Esophagus (tissue), 2 donors: ENCODE measurements around the gene NOXRED1. TPM values are rescaled to one million over a fixed set of nuclear protein-coding genes. Genes with fewer than 3 reads are reported as not detected.

Experiments
- H3K27ac ChIP-seq, 2 donors: one replicate each; pipeline ENCODE4 v1.5.1; 2013; ENCODE audit warnings: low read depth in 2 of 2, mild to moderate bottlenecking in 2 of 2, inconsistent platforms in 1 of 2, low read length in 1 of 2, moderate library complexity in 1 of 2
- H3K27me3 ChIP-seq, 2 donors: one replicate each; pipeline ENCODE4 v1.6.1; 2013; ENCODE audit warnings: low read length in 2 of 2, control low read depth in 1 of 2, mild to moderate bottlenecking in 1 of 2; ENCODE audit not compliant: insufficient read depth in 2 of 2, control insufficient read depth in 1 of 2
- H3K36me3 ChIP-seq, 2 donors: one replicate each; pipeline ENCODE4 v1.6.1; 2013; ENCODE audit warnings: low read length in 1 of 2; ENCODE audit not compliant: control insufficient read depth in 2 of 2, insufficient read depth in 2 of 2
- H3K4me1 ChIP-seq, 2 donors: one replicate each; pipeline ENCODE4 v1.6.1; 2013; ENCODE audit warnings: low read length in 1 of 2; ENCODE audit not compliant: control insufficient read depth in 2 of 2, insufficient read depth in 2 of 2
- H3K4me3 ChIP-seq, 2 donors: one replicate each; pipeline ENCODE4 v1.5.1; 2013; ENCODE audit warnings: low read length in 2 of 2, mild to moderate bottlenecking in 2 of 2, low read depth in 1 of 2, moderate library complexity in 1 of 2
- H3K9me3 ChIP-seq, 2 donors: one replicate each; pipeline ENCODE4 v1.6.1; 2013; ENCODE audit warnings: mild to moderate bottlenecking in 2 of 2, low read depth in 1 of 2, low read length in 1 of 2, moderate library complexity in 1 of 2; ENCODE audit not compliant: control insufficient read depth in 2 of 2, insufficient read depth in 1 of 2
- WGBS, 2 donors: extraction: QIAGEN DNeasy Blood & Tissue Kit; methylation state at CpG; one replicate each; pipeline ENCODE4 v1.1.7; 2013; 5-methylcytosine and 5-hydroxymethylcytosine counted together
- polyA plus RNA-seq, 2 donors: library from polyadenylated mRNA; stranded (reverse); fragments of 200-250 nt; gene quantifications; one replicate each; pipeline ENCODE4 v1.2.3, GENCODE V29; 2013
- donor health status: healthy with polysubstance abuse.
- donor health status: Bipolar disorder and iron deficiency.

The NOXRED1 gene
- under 1 TPM; 0.09 to 0.22 TPM for polyA plus RNA-seq

GRCh38 chr14:77423423-77423822 is at the start of gene NOXRED1:
NOXRED1 (minus strand) TSS chr14:77423523; CDS start chr14:77422889, 634 bp downstream.
- Histone ChIP-seq H3K27ac (no peak within 1 kb of the TSS), H3K9me3 (no peaks in the 10 kb centered on the region), H3K36me3 (peaks cover 24 to 32% of the 10 kb centered on the region in 2 donors), H3K4me1 (no peaks in the 10 kb centered on the region), H3K4me3 (no peak within 1 kb of the TSS), H3K27me3 (no peaks in the 10 kb centered on the region)
- WGBS, 2 donors: 98 to 100% methylated on average over 1 of the region's 1 CpG

GRCh38 chr14:77470224-77470870 is 47.0 kb upstream of the NOXRED1 start:
- Histone ChIP-seq H3K9me3 (no peaks in the 10 kb centered on the region), H3K27ac (no peak overlapping the region), H3K4me3 (no peak overlapping the region), H3K4me1 (no peaks in the 10 kb centered on the region), H3K27me3 (no peaks in the 10 kb centered on the region), H3K36me3 (peaks cover 2 to 21% of the 10 kb centered on the region in 2 donors)
- 57 to 58% methylated on average over 5 of the region's 5 CpGs for WGBS, 2 donors

GRCh38 chr14:77469539-77469938 is 46.2 kb upstream of the NOXRED1 start:
- Histone ChIP-seq H3K36me3 (peaks cover 3 to 23% of the 10 kb centered on the region in 2 donors), H3K27me3 (no peaks in the 10 kb centered on the region), H3K4me1 (no peaks in the 10 kb centered on the region), H3K9me3 (no peaks in the 10 kb centered on the region), H3K27ac (no peak overlapping the region), H3K4me3 (no peak overlapping the region)
- whole genome bisulfite sequencing, 2 donors: 90 to 92% methylated on average over 1 of the region's 1 CpG

GRCh38 chr14:77469067-77469505 is 45.8 kb upstream of the NOXRED1 start:
- no peaks in the 10 kb centered on the region for H3K27me3 ChIP-seq
- no peaks in the 10 kb centered on the region for H3K9me3 ChIP-seq
- WGBS, 2 donors: 86 to 90% methylated on average over 14 of the region's 14 CpGs
- no peak overlapping the region for H3K27ac ChIP-seq
- H3K4me3 ChIP-seq: no peak overlapping the region
- no peaks in the 10 kb centered on the region for H3K4me1 ChIP-seq
- peaks cover 6 to 25% of the 10 kb centered on the region in 2 donors for H3K36me3 ChIP-seq

DNA sequence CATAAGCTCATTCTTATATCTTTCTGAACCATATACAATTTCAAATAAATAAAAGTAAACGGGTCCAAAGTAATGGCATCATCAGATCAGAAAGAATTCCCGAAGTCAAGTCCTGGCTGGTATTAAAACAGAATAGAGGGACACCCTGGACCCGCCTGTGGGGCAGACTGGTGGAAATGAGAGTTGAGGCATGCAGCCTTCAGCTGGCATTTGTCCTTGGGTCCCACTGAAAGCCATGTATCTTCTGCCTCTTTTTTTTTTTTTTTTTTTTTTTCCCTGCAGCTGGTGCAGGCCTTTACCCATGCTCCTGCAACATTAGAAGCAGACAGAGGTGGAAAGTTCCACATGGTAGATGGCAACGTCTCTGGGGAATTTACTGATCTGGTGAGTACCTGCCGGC is 44.5 kb upstream of the NOXRED1 start:
- H3K4me3 ChIP-seq: no peak overlapping the region
- no peaks in the 10 kb centered on the region for H3K4me1 ChIP-seq
- 64 to 73% methylated on average over 5 of the region's 5 CpGs for WGBS, 2 donors
- no peaks in the 10 kb centered on the region for H3K27me3 ChIP-seq
- peaks cover 9 to 36% of the 10 kb centered on the region in 2 donors for H3K36me3 ChIP-seq
- H3K9me3 ChIP-seq: no peaks in the 10 kb centered on the region
- H3K27ac ChIP-seq: no peak overlapping the region

DNA sequence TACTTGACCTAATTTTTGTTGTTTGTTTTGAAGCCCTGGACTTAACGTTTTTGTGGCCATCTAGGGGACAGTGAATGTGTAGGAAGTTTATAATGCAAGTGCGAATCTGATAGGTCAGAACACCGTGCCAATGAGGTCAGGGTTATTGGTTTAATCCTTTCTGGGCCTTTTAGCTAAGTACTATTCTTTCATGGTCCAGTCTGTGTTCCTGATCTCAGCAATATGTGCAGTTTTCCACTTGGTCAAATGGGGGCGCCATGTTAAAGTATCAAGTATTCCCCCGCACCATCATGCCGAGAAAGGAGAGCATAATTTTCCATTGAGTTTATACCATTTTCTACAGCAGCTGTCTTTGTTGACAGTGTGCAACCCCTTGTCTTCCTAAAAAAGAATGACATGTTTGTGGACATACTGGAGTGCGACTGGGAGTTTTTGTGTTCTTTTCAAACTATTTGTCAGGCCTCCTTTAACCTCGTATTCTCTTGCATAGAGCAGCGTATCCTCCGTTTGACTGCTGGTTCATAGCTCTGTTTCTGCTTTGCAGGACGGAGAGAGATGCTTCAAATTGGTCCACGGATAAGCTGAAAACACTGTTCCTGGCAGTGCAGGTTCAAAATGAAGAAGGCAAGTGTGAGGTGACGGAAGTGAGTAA is 35.9 kb upstream of the NOXRED1 start:
- 29 to 32% methylated on average over 13 of the region's 13 CpGs for WGBS, 2 donors
- H3K27ac ChIP-seq: no peak overlapping the region

DNA sequence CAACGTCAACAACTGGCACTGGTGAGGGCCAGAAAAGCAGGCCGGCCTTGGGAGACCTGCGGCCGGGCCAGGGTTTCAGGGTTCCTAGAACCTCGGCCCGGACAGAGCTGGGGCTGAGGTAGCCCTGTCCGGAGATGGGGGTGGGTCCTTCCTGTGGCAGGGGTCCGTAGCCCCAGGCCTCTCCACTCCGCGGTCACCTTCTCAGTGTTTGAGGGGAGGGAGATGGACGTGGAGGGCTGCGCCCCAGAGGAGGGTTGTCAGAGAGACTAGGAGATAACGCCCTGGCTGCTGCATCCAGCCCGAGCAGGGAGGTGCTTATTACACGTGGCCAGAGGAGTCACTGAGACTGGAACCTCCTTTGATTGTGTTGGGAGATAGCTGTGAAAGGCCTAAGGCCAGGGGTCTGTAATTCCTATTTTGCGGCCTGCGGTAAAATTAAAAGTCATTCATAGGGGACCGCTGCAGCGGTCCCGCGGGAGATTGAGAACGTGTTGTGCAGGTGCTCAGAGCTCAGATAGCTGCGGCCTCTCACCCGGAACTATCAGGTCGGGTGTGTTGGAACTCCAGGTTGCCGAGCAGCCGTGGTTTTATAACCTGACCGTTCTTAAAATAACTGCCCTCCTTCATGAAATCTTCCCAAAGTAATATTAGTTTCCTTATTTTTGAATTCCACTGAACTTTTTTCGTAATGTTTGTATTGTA is 35.1 kb upstream of the NOXRED1 start:
- peaks cover 11 to 19% of the 10 kb centered on the region in 2 donors for H3K36me3 ChIP-seq
- peaks cover 0 to 2% of the 10 kb centered on the region in 2 donors for H3K4me1 ChIP-seq
- no peaks in the 10 kb centered on the region for H3K9me3 ChIP-seq
- peak overlapping the region; percentile 84 to 98 for H3K4me3 ChIP-seq
- no peaks in the 10 kb centered on the region for H3K27me3 ChIP-seq
- WGBS, 2 donors: 0 to 1% methylated on average over 29 of the region's 29 CpGs
- H3K27ac ChIP-seq: peak overlapping the region; percentile 87 to 96

More for the DNA sequence above, 35.9 kb upstream of the NOXRED1 start:
- H3K4me1 ChIP-seq: peaks cover 0 to 2% of the 10 kb centered on the region in 2 donors
- H3K4me3 ChIP-seq: peak overlapping the region; percentile 1 to 98
- no peaks in the 10 kb centered on the region for H3K27me3 ChIP-seq
- H3K9me3 ChIP-seq: no peaks in the 10 kb centered on the region
- H3K36me3 ChIP-seq: peaks cover 11 to 25% of the 10 kb centered on the region in 2 donors

GRCh38 chr14:77457522-77458248 is 34.4 kb upstream of the NOXRED1 start, which contains the start of the genes AHSA1 and VIPAS39:
AHSA1 (plus strand) TSS chr14:77458093; CDS start chr14:77458190, 97 bp downstream.
VIPAS39 (minus strand) TSS chr14:77457601; CDS start chr14:77454102, 3,499 bp downstream.
- peaks cover 0 to 2% of the 10 kb centered on the region in 2 donors for H3K4me1 ChIP-seq
- 0% methylated on average over 50 of the region's 50 CpGs for WGBS, 2 donors
- H3K27ac ChIP-seq: peak within 1 kb of the TSS; percentile 87 to 96
- no peaks in the 10 kb centered on the region for H3K9me3 ChIP-seq
- peaks cover 7 to 16% of the 10 kb centered on the region in 2 donors for H3K36me3 ChIP-seq
- peak within 1 kb of the TSS; percentile 84 to 98 for H3K4me3 ChIP-seq
- no peaks in the 10 kb centered on the region for H3K27me3 ChIP-seq

DNA sequence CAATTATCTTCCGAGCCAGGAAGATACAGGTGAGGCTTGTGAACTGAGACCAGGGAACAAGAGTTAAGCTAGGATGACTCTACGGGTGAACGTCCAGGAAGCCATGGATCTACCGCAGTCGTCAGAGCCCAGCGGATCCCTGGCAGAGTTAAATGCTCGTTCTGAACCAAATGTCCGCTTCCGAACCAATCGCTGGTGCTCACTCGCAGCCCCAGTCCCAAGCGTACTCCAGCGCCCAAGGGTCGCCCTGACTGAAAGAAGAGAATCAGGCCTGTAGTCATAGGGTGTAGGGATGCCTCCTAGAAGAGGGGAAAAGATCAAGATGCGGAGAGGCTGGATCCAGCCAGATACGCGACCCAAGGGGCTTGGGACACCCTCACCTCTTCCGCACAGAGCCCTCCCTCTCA is 33.8 kb upstream of the NOXRED1 start:
- peaks cover 0 to 2% of the 10 kb centered on the region in 2 donors for H3K4me1 ChIP-seq
- H3K27ac ChIP-seq: peak overlapping the region; percentile 75 to 83
- H3K27me3 ChIP-seq: no peaks in the 10 kb centered on the region
- peak overlapping the region; percentile 84 to 98 for H3K4me3 ChIP-seq
- no peaks in the 10 kb centered on the region for H3K9me3 ChIP-seq
- H3K36me3 ChIP-seq: peaks cover 4 to 14% of the 10 kb centered on the region in 2 donors
- WGBS, 2 donors: 0% methylated on average over 18 of the region's 18 CpGs
